Measurements from ENCODE around the gene SPDYE3.
"Not testable (repeated sequence)": the region's sequence is repeated elsewhere in the genome, so short reads cannot be mapped to it uniquely, and the experiment has no call there.

The SPDYE3 gene

DNA sequence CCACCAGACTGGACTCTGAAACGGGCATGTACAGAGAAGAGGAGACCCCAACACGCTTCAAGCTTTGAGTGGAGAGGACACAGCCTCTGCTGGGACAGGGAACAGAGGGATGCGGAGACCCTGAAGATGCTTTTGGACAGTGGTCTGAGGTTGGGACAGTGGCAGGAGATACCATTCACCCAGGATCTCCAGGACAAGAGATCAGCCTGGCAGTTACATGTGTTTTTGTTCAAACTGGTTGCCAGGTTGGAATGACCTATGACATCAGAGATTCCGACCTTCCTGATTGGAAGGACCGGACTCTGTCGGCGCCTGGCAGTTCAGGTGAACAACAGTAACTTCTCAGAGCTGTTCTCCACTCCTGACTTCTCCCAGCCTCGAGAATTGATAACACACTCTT is at the start of gene SPDYE3:
TSS of gene SPDYE3 (plus strand) at position 301 of the 400 bp plus-strand sequence. CDS start 184 bp downstream, outside the sequence.
- not testable (repeated sequence) for DNase-seq (ENCODE audit: low read depth in 2 of 2)

- not testable (repeated sequence) for DNase-seq (ENCODE audit: low read depth in 2 of 2)
These were observed 47.5 kb upstream of the SPDYE3 start for GRCh38 chr7:100259984-100260383.

- DNase-seq (ENCODE audit: low read depth in 2 of 2) = not testable (repeated sequence)
These were observed 44.6 kb upstream of the SPDYE3 start for GRCh38 chr7:100262896-100263295.

DNA sequence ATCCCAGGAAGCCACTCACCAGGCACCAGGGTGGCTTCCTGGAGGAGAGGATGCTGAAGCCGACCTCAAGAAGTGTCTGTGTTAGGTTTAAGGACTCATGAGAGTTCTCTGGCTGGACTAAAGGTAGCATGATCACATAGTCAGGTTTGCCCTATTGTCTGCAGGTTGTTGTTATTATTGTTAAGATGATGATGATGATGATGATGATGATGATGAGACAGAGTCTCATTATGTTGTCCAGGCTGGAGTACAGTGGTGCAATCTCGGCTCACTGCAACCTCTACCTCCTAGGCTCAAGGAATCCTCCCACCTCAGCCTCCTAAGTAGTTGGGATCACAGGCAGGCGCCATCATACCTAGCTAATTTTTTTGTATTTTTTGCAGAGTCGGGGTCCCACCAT is 43.3 kb upstream of the SPDYE3 start:
- DNase-seq (ENCODE audit: low read depth in 2 of 2) = not testable (repeated sequence)

GRCh38 chr7:100264669-100265165 is 42.8 kb upstream of the SPDYE3 start:
- DNase-seq (ENCODE audit: low read depth in 2 of 2) = not testable (repeated sequence)

DNA sequence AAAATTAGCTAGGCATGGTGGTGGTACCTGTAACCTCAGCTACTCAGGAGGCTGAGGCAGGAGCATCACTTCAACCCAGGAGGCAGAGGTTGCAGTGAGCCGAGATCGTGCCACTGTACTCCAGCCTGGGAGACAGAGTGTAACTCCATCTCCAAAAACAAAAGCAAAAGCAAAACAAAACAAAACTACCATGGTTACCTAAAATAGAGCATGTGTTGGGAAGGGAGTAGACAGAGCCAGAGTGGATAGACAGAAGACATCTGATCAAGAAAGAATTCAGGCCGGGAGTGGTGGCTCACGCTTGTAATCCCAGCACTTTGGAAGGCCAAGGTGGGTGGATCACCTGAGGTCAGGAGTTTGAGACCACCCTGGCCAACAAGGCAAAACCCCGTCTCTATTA is 41.7 kb upstream of the SPDYE3 start:
- DNase-seq (ENCODE audit: low read depth in 2 of 2) = not testable (repeated sequence)

GRCh38 chr7:100266576-100267354 is 40.7 kb upstream of the SPDYE3 start:
- DNase-seq (ENCODE audit: low read depth in 2 of 2) = no peak

- no peak for DNase-seq (ENCODE audit: low read depth in 2 of 2)
These were observed 39.9 kb upstream of the SPDYE3 start for GRCh38 chr7:100267648-100268047.

GRCh38 chr7:100268882-100269281 is 38.6 kb upstream of the SPDYE3 start:
- DNase-seq (ENCODE audit: low read depth in 2 of 2) = not testable (repeated sequence)

DNA sequence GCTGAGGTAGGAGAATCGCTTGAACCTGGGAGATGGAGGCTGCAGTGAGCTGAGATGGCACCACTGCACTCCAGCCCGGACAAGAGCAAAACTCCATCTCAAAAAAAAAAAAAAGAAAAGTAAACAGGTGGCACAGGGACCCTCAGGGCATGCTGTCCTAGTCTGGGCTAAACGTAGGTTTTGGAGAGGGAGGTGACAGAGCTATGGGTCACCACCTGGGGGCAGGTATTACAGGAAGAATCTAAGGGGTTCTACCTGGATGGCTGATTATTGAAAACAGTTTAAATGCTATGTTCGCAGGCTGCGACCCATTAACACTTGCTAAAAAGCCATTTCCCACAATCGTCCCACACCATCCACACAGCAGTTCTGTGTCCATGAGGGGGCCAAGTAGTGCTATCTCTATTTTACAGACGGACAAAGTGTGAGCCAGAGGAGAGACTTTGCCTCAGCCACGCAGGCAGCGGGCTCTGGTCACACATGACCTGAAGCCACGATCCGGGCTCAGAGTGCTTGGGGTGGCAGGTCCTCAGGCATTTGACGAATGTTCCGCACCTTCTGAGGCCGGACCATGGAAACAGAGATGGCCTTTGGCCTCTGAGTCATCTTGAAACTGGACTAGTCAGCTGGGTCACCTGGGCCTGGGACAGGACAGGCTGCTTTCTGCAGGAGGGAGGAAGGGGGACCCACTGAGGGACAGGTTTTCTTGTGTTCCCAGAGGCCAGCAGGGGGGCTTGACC is 38.0 kb upstream of the SPDYE3 start:
- not testable (repeated sequence) for DNase-seq (ENCODE audit: low read depth in 2 of 2)

- not testable (repeated sequence) for DNase-seq (ENCODE audit: low read depth in 2 of 2)
These were observed 37.2 kb upstream of the SPDYE3 start for GRCh38 chr7:100270046-100270918.

DNA sequence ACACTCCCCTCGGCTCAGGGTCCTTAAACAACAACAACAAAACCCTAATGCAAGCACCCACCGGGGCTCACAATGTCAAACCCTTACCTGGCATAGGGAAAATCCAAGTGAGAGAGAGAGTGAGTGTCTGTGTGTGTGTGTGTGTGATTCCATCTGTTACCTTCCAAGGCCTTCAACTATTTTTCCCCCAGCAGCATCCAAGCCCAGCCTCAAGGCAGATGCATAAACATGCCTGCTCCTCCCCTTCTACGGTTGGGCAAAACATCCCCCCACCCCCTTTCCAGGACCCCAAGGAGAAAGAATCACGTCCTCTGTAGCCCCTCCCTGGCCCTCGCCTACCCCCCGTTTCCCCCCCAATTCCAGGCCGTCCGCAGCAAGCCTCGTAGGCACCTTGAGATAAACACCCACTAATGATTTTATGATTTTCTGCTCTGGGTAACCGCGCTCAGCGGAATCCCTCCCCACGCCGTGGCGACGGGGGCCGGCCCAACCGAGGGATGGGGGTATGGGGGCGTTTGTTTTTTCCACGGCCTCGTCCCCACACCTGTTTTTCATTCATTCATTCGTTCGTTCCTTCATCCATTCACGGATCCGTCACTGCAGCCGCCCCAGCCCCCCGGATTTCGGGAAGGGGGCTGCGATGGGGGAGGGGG is 36.4 kb upstream of the SPDYE3 start:
- DNase-seq (ENCODE audit: low read depth in 2 of 2) = not testable (repeated sequence)

DNA sequence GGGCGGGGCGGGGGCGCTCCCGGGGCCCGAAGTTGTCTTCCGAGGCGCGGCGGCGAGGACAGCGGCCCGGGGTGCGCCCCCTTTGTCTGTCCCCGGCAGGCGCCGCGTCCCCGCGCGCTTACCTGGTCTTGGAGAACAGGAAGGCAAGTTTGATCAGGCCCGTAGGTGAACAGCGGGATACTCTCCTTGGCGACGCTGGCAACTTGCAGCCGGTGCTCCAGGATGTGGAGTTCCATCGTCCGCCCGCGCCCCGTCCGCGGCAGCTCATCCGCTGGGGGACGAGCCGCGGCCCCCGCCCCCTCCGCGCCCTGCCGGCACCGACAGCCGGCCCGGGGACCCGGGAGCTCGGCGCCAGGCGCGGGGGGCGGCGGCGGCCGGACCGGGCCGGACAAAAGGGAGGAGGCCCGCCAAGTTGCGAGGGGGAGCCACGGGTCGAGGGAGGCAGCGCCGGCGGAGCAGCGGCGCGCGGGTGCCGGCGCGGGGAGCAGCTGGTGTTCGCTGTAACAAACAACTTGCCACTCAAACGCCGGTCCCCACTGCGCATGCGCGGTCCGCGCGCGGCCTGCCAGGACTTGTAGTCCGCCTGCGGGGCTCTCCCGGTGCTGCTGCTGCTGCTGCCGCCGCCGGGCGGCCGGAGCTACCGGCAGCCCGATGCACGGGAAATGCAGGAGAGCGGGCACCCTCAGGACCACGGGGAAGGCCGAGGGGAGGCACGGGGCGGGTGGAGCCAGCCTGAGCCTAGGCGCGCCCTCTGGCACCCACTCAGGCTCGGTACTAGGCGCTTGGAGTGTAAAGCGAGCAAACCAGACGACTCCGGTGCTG is 35.6 kb upstream of the SPDYE3 start:
- DNase-seq (ENCODE audit: low read depth in 2 of 2) = peak; percentile 75 to 76

DNA sequence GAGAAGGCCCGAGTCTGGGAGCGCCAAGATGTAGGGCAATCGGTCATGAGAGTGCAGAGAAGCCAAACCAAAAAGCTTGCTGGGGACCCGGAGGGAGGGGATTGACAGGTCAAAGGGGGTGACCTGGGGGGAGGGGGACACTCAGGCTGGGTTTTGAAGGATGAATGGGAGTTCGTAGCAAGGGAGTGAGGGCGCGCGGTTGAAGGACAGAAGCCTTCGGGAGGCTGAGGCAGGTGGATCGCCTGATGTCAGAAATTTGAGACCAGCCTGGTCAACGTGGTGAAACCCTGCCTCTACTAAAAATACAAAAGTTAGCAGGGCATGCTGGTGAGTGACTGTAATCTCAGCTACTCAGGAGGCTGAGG is 35.0 kb upstream of the SPDYE3 start:
- not testable (repeated sequence) for DNase-seq (ENCODE audit: low read depth in 2 of 2)

DNA sequence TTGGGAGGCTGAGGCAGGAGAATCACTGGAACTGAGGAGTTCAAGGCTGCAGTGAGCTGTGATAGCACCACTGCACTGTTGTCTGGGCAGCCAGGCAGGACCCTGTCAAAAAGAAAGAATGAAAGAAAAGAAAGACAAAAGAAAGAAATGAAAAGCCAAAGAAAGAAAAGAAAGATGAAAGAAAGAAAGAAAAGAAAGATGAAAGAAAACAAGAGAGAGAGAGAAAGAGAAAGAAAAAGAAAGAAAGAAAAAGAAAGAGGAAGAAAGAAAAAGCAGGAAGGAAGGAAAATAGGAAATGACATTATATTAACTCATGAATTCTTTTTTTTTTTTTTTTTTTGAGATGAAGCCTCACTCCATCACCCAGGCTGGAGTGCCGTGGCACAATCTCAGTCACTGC is 32.4 kb upstream of the SPDYE3 start:
- no peak for DNase-seq (ENCODE audit: low read depth in 2 of 2)

DNA sequence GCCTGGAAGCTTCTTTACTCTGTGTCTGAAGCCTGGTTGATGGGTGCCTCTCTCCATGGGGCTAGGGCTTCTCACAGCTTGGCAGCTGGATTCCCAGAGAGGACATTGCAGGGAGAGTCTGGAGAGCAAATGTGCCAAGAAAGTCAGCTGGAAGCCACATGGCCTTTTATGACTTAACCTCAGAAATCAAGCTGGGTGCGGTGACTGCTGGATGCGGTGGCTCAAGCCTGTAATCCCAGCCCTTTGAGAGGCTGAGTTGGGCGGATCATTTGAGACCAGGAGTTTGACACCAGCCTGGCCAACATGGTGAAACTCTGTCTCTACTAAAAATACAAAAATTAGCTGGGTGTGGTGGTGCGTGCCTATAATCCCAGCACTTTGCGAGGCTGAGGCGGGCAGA is 31.4 kb upstream of the SPDYE3 start:
- peak in 1 of 2 experiments; percentile 4 for DNase-seq (ENCODE audit: low read depth in 2 of 2)

DNA sequence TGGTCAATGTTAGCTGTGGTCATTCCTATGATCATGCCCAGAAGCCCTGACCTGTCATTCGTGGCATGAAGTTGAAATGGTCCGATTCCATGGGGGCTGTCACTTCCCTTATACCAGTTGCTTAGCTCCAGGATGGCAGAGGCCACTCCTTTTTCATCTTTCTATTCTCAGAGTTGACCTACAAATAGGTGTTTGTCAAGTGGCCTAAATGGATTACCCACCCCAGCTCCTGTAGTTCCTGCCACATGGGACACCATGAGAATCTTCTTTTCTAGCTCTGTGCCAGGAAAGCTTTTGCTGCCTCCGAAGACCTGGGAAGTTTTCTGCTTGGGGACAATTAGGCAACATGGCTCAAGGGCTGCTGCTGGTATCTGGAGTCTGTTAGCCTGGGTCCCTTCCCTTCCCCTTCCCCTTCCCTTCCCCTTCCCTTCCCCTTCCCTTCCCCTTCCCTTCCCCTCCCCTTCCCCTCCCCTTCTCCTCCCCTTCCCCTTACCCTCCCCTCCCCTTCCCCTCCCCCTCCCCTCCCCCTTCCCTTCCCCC is 25.4 kb upstream of the SPDYE3 start:
- DNase-seq (ENCODE audit: low read depth in 2 of 2) = not testable (repeated sequence)

GRCh38 chr7:100283147-100283546 is 24.4 kb upstream of the SPDYE3 start:
- DNase-seq (ENCODE audit: low read depth in 2 of 2) = not testable (repeated sequence)

DNA sequence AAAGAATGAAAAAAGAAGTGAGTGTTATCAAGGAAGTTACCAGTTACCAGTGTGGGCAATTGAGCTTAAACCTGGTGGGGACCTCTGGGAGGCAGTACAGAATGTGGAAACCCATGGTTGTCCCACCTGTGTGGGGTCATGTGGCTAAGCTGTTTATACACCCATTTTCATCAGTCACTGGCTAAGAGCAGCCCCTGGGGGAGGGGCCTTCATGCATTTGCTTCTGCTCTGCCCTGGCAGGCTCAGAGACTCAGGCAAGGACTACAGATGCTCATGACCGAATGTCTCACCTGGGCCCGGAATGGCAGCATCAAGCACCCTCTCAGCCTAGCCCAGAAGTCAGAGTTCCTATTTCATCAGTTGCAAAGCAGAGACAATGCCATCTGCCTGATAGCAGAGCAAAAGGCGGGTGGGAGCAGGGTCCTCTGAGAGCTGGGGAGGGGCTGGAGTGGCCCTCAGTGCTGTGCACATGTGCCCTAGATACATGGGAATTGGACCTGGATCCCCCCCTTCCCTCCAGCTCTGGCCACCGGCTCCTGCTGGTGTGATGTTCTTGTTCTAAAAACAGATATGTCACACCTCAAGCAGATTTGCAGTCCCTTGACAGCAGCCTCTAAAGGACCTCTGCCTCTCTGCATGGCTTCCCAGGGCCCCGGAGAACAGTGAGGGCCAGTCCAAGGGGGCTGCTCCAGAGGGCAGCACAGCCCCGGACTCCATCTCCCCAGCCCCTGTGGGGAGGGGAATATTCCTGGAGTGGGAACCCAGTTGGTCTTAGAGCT is 20.1 kb upstream of the SPDYE3 start:
- not testable (repeated sequence) for DNase-seq (ENCODE audit: low read depth in 2 of 2)
